Astrocyte of the spinal cord (primary cell): Measurements from ENCODE around the gene GTPBP8.
"Not testable (repeated sequence)": the region's sequence is repeated elsewhere in the genome, so short reads cannot be mapped to it uniquely, and the experiment has no call there.

Experiments
- DNase-seq: peaks from one replicate; pipeline ENCODE4 v3.0.0; 2011; ENCODE audit warnings: low read depth, low spot score
- H3K4me3 ChIP-seq: 2 replicates; pipeline ENCODE4 v1.5.1; 2011; ENCODE audit warnings: low read depth, mild to moderate bottlenecking, low read length, moderate library complexity
- CTCF ChIP-seq: IDR thresholded peaks from 2 replicates; pipeline ENCODE4 v1.5.1; 2012; ENCODE audit warnings: low read depth, mild to moderate bottlenecking, low read length, inconsistent platforms
- in situ Hi-C: cut with HindIII; loops from 2 replicates; pipeline ENCODE4 v1.10.0; 2017; ENCODE audit warnings: low sequenced_read_pairs

Gene GTPBP8

DNA sequence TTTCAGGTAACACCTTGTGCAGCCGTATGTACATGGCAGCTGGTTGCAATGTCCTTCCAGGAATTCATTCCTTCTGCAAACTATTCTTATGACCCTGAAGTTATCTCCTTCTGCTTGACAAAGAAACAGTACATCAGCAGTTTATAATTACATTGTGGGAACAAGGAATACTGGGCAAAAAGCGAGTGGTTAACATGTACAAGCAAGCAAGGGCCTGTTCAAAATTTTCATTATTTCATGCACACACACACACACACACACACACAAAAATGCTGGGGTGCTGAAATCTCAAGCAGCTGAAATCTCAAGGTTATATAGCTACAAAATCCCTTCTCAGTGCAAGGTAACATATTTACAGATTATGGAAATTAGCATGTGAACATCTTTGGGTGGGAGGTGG, 30.7 kb downstream of the GTPBP8 start:
- TF ChIP-seq CTCF = no peak
- DNase-seq = no peak
- no peak overlapping the region for H3K4me3 ChIP-seq
- in situ Hi-C loops = no loop called here

DNA sequence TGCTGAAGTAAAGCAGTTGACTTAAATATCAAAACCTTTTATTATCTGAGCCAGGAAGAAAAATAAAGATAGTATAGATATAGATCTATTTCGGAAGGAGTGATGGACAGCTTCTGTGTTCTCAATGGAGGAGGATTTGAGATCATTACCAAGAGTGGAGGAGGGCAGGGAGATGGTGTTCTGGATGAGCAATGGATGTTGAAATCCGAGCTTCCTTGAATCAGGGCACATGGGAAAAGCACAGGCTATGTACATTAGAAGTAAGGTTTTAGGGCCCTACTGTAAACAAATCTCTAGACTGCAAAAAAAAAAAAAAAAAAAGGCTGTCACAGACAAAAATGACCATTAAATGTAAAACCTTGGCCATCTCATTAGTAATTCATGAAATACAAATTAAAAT, 43.2 kb downstream of the GTPBP8 start:
- no peak for TF ChIP-seq CTCF
- H3K4me3 ChIP-seq = no peak overlapping the region
- in situ Hi-C loops = no loop called here
- DNase-seq = no peak

- peak; percentile 52 for DNase-seq
- H3K4me3 ChIP-seq = no peak overlapping the region
- peak; percentile 87 for TF ChIP-seq CTCF
- in situ Hi-C loops = no loop called here
Observed at GRCh38 chr3:113035387-113035982, 44.7 kb downstream of the GTPBP8 start.

DNA sequence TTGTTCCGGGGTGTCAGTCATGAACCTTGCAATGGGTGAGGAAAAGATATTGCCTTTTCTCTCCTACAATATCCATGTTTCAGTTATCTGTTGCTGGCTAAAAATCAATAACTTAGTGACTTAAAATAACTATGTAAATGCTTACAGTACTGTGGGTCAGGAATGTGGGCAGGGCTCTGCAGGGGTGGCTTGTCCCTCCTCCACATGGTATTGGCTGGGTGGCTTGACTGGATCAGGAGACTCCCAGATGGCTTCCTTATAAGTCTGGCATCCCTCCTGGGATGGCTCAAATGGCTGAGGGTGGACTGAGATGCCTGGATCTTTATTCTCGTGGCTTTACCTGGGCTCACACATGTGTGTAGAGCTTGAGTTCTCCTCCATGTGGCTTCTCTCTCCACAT, 47.5 kb downstream of the GTPBP8 start:
- in situ Hi-C loops = no loop called here
- no peak for DNase-seq
- no peak overlapping the region for H3K4me3 ChIP-seq
- no peak for TF ChIP-seq CTCF

- no peak for TF ChIP-seq CTCF
- no peak for DNase-seq
- no peak overlapping the region for H3K4me3 ChIP-seq
- in situ Hi-C loops = no loop called here
Observed at GRCh38 chr3:113039546-113039945, 48.8 kb downstream of the GTPBP8 start.

- no peak for DNase-seq
- no peak overlapping the region for H3K4me3 ChIP-seq
- no peak for TF ChIP-seq CTCF
- in situ Hi-C loops = no loop called here
Observed at GRCh38 chr3:113040231-113040630, 49.4 kb downstream of the GTPBP8 start.

GRCh38 chr3:113043686-113044085, 52.9 kb downstream of the GTPBP8 start:
- in situ Hi-C loops = no loop called here
- H3K4me3 ChIP-seq = no peak overlapping the region
- DNase-seq = no peak
- TF ChIP-seq CTCF = no peak

DNA sequence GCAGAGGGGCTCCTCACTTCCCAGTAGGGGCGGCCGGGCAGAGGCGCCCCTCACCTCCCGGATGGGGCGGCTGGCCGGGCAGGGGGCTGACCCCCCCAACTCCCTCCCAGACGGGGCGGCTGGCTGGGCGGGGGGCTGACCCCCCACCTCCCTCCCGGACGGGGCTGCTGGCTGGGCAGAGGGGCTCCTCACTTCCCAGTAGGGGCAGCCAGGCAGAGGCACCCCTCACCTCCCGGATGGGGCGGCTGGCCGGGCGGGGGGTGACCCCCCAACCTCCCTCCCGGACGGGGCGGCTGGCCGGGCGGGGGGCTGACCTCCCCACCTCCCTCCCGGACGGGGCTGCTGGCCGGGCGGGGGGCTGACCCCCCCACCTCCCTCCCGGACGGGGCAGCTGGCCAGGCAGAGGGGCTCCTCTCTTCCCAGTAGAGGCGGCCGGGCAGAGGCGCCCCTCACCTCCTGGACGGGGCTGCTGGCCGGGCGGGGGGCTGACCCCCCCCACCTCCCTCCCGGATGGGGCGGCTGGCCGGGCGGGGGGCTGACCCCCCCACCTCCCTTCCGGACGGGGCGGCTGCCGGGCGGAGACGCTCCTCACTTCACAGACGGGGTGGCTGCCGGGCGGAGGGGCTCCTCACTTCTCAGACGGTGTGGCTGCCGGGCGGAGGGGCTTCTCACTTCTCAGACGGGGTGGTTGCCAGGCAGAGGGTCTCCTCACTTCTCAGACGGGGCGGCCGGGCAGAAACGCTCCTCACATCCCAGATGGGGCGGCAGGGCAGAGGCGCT, 55.6 kb downstream of the GTPBP8 start:
- DNase-seq, in situ Hi-C loops, H3K4me3 ChIP-seq: not testable (repeated sequence)
